Measurements from ENCODE around the gene ADAMTSL4.
A peak's percentile ranks its signal among the peaks of the same experiment; 100 is the strongest.

Gene ADAMTSL4

GRCh38 chr1:150558761-150559655 is 9.8 kb downstream of the ADAMTSL4 start:
- in situ Hi-C loops (cut with MboI; ENCODE audit: low pct_unique_long_range_greater_than_20kb, low sequenced_read_pairs, unreplicated experiment): no loop called here
- TF ChIP-seq CTCF (IDR thresholded peaks at IDR 0.05; ENCODE audit: extremely low read depth, insufficient read depth, missing control alignments): no peak

GRCh38 chr1:150559656-150560010 is 10.4 kb downstream of the ADAMTSL4 start:
- in situ Hi-C loops (cut with MboI; ENCODE audit: low pct_unique_long_range_greater_than_20kb, low sequenced_read_pairs, unreplicated experiment): loop anchor here (10.0 kb wide), 1 partner anchor 55 kb away; no protein-coding TSS in a partner anchor
- TF ChIP-seq CTCF (IDR thresholded peaks at IDR 0.05; ENCODE audit: extremely low read depth, insufficient read depth, missing control alignments): no peak
- DNase-seq (ENCODE audit: low spot score): no peak

More at GRCh38 chr1:150558761-150559655, 9.8 kb downstream of the ADAMTSL4 start:
- no peak for DNase-seq (ENCODE audit: low spot score)

GRCh38 chr1:150560011-150560438 is 10.8 kb downstream of the ADAMTSL4 start:
- DNase-seq (ENCODE audit: low spot score): peak; percentile 90
- TF ChIP-seq CTCF (IDR thresholded peaks at IDR 0.05; ENCODE audit: extremely low read depth, insufficient read depth, missing control alignments): peak; percentile 92
- in situ Hi-C loops (cut with MboI; ENCODE audit: low pct_unique_long_range_greater_than_20kb, low sequenced_read_pairs, unreplicated experiment): loop anchor here (10.0 kb wide), 1 partner anchor 55 kb away; no protein-coding TSS in a partner anchor

GRCh38 chr1:150560576-150561253 is 11.5 kb downstream of the ADAMTSL4 start:
- in situ Hi-C loops (cut with MboI; ENCODE audit: low pct_unique_long_range_greater_than_20kb, low sequenced_read_pairs, unreplicated experiment): loop anchor here (10.0 kb wide), 1 partner anchor 54 kb away; no protein-coding TSS in a partner anchor
- peak; percentile 94 for TF ChIP-seq CTCF (IDR thresholded peaks at IDR 0.05; ENCODE audit: extremely low read depth, insufficient read depth, missing control alignments)
- peak; percentile 85 for DNase-seq (ENCODE audit: low spot score)

GRCh38 chr1:150561254-150561973 is 12.2 kb downstream of the ADAMTSL4 start:
- TF ChIP-seq CTCF (IDR thresholded peaks at IDR 0.05; ENCODE audit: extremely low read depth, insufficient read depth, missing control alignments): peak; percentile 13
- no peak for DNase-seq (ENCODE audit: low spot score)
- in situ Hi-C loops (cut with MboI; ENCODE audit: low pct_unique_long_range_greater_than_20kb, low sequenced_read_pairs, unreplicated experiment): loop anchor here (10.0 kb wide), 1 partner anchor 53 kb away; no protein-coding TSS in a partner anchor

GRCh38 chr1:150561974-150562445 is 12.8 kb downstream of the ADAMTSL4 start:
- peak; percentile 88 for DNase-seq (ENCODE audit: low spot score)
- TF ChIP-seq CTCF (IDR thresholded peaks at IDR 0.05; ENCODE audit: extremely low read depth, insufficient read depth, missing control alignments): no peak

More at GRCh38 chr1:150561974-150562445, 12.8 kb downstream of the ADAMTSL4 start:
- in situ Hi-C loops (cut with MboI; ENCODE audit: low pct_unique_long_range_greater_than_20kb, low sequenced_read_pairs, unreplicated experiment): loop anchor here (10.0 kb wide), 1 partner anchor 53 kb away; no protein-coding TSS in a partner anchor

All from GM13977 (cell line).